HCT116 (cell line): ENCODE data around the gene CCNG1. TPM values are rescaled to one million over a fixed set of nuclear protein-coding genes. Genes with fewer than 3 reads are reported as not detected.

Source experiments
- ATAC-seq: fragments of 200-7000 bp; cut with Tn5 transposase; 2 replicates; pipeline ENCODE4 v1.9.1; 2020; ENCODE audit warnings: mild to moderate bottlenecking, moderate library complexity
- BruUV-seq: library from RNA; stranded (reverse); fragments of 400-500 nt; replicated peaks from 2 replicates; lab custom pipeline; 2021; lab: Mats Ljungman, UMichigan
- CTCF ChIA-PET: fragments of 300-600 bp; sonication (Branson Sonifier 250); formaldehyde crosslinking; loops from one replicate; lab custom pipeline; 2021; ENCODE audit warnings: antibody characterized with exemption; lab: Charles Lee
- POLR2A ChIA-PET: fragments of 300-600, 350-600 bp; sonication (Branson Sonifier 250); formaldehyde crosslinking; loops from one replicate; lab custom pipeline; 2021; ENCODE audit warnings: antibody characterized with exemption; lab: Charles Lee
- RAD21 ChIA-PET, 2 experiments: fragments of 300-600 bp; sonication (Branson Sonifier 250); formaldehyde crosslinking; loops; one replicate each; lab custom pipeline; 2023; ENCODE audit warnings: low total read pairs in 2 of 2; ENCODE audit not compliant: uncharacterized antibody in 2 of 2, unreplicated experiment in 2 of 2, low non-redundant PET in 1 of 2; lab: Charles Lee
- DNase-seq: peaks from one replicate; pipeline ENCODE4 v3.0.0-alpha.2; 2010; ENCODE audit warnings: low read depth, low spot score
- H2AFZ ChIP-seq: fragments of 200-600 bp; shearing (Covaris generic), sonication (generic); 2 replicates; pipeline ENCODE4 v1.6.1; 2017; ENCODE audit warnings: low read depth, mixed run types, mixed read lengths, antibody characterized with exemption, low read length; ENCODE audit not compliant: poor library complexity, severe bottlenecking
- H3K27ac ChIP-seq: 2 replicates; pipeline ENCODE4 v1.5.1; 2012; ENCODE audit warnings: low read depth, low read length
- H3K27me3 ChIP-seq: fragments of 200-600 bp; sonication (generic); 2 replicates; pipeline ENCODE4 v1.6.1; 2016; ENCODE audit warnings: mixed run types, low read length, mixed read lengths; ENCODE audit not compliant: insufficient read depth
- H3K36me3 ChIP-seq, 2 experiments: fragments of 200-500 bp in 1 of 2; fragments of 200-600 bp in 1 of 2; sonication (Bioruptor generic) in 1 of 2; sonication (generic) in 1 of 2; 2 replicates each; pipeline versions ENCODE4 v1.5.1 to v1.6.1; 2014 to 2016; ENCODE audit warnings: low read length in 2 of 2, inconsistent platforms in 1 of 2, mixed read lengths in 1 of 2, mixed run types in 1 of 2; ENCODE audit not compliant: insufficient read depth in 2 of 2, control insufficient read depth in 1 of 2
- H3K4me1 ChIP-seq, 2 experiments: fragments of 200-600 bp in 1 of 2; sonication (generic) in 1 of 2; 2 replicates each; pipeline versions ENCODE4 v1.5.1 to v1.6.1; 2012 to 2017; ENCODE audit warnings: low read length in 2 of 2, inconsistent platforms in 1 of 2, mild to moderate bottlenecking in 1 of 2, mixed read lengths in 1 of 2, mixed run types in 1 of 2, moderate library complexity in 1 of 2; ENCODE audit not compliant: insufficient read depth in 2 of 2, control insufficient read depth in 1 of 2
- H3K4me2 ChIP-seq: fragments of 200-600 bp; sonication (generic); 2 replicates; pipeline ENCODE4 v1.6.1; 2017; ENCODE audit warnings: mixed run types, low read length, mixed read lengths
- H3K4me3 ChIP-seq, 2 experiments: fragments of 200-600 bp in 1 of 2; sonication (generic) in 1 of 2; replicated peaks in 1 of 2; 2 replicates each; pipeline ENCODE4 v1.5.1; 2011 to 2016; ENCODE audit warnings: low read length in 2 of 2, control low read depth in 1 of 2, low read depth in 1 of 2, mild to moderate bottlenecking in 1 of 2, mixed read lengths in 1 of 2, mixed run types in 1 of 2
- H3K79me2 ChIP-seq: fragments of 200-600 bp; sonication (generic); 2 replicates; pipeline ENCODE4 v1.6.1; 2017; ENCODE audit warnings: mild to moderate bottlenecking, mixed run types, low read length, moderate library complexity, mixed read lengths; ENCODE audit not compliant: insufficient read depth
- H3K9ac ChIP-seq: fragments of 200-600 bp; sonication (generic); 2 replicates; pipeline ENCODE4 v1.6.1; 2016; ENCODE audit warnings: low read length, mixed read lengths
- H3K9me2 ChIP-seq: fragments of 200-600 bp; sonication (generic), shearing (Covaris generic); 2 replicates; pipeline ENCODE4 v1.6.1; 2017; ENCODE audit warnings: mixed run types, mild to moderate bottlenecking, moderate library complexity; ENCODE audit not compliant: insufficient read depth
- H3K9me3 ChIP-seq, 2 experiments: fragments of 200-500 bp in 1 of 2; fragments of 200-600 bp in 1 of 2; sonication (Bioruptor generic) in 1 of 2; sonication (generic) in 1 of 2; 2 replicates each; pipeline ENCODE4 v1.6.1; 2014 to 2017; ENCODE audit warnings: low read length in 2 of 2, mixed read lengths in 2 of 2, inconsistent platforms in 1 of 2, low read depth in 1 of 2, mild to moderate bottlenecking in 1 of 2, mixed run types in 1 of 2, moderate library complexity in 1 of 2; ENCODE audit not compliant: control insufficient read depth in 1 of 2, insufficient read depth in 1 of 2
- H4K20me1 ChIP-seq: fragments of 200-600 bp; sonication (generic), shearing (Covaris generic); 2 replicates; pipeline ENCODE4 v1.6.1; 2017; ENCODE audit warnings: mixed run types, mild to moderate bottlenecking, moderate library complexity; ENCODE audit not compliant: insufficient read depth
- CBX3 ChIP-seq: IDR thresholded peaks from 2 replicates; pipeline ENCODE4 v1.6.1; 2012; ENCODE audit warnings: low read depth
- CEBPB ChIP-seq: IDR thresholded peaks from 2 replicates; pipeline ENCODE4 v1.6.1; 2012; ENCODE audit warnings: low read depth
- CTCF ChIP-seq, 3 experiments: fragments of 200-600 bp in 1 of 3; sonication (generic) in 1 of 3; IDR thresholded peaks in 2 of 3; conservative IDR thresholded peaks in 1 of 3; 2 replicates each; pipeline ENCODE4 v1.5.1; 2012 to 2017; ENCODE audit warnings: low read depth in 2 of 3, low read length in 2 of 3, antibody characterized with exemption in 1 of 3, borderline replicate concordance in 1 of 3, control low read depth in 1 of 3, mild to moderate bottlenecking in 1 of 3, mixed read lengths in 1 of 3, mixed run types in 1 of 3, moderate library complexity in 1 of 3; ENCODE audit not compliant: insufficient read depth in 1 of 3
- FOSL1 ChIP-seq: IDR thresholded peaks from 2 replicates; pipeline ENCODE4 v1.6.1; 2012; ENCODE audit warnings: low read depth
- JUND ChIP-seq: IDR thresholded peaks from 2 replicates; pipeline ENCODE4 v1.6.1; 2012
- RAD21 ChIP-seq: IDR thresholded peaks from 2 replicates; pipeline ENCODE4 v1.6.1; 2012; ENCODE audit warnings: low read depth, mild to moderate bottlenecking
- SRF ChIP-seq: IDR thresholded peaks from 2 replicates; pipeline ENCODE4 v1.6.1; 2012; ENCODE audit warnings: low read depth
- TCF7L2 ChIP-seq: IDR thresholded peaks from 2 replicates; pipeline ENCODE4 v1.7.0; 2011; ENCODE audit warnings: borderline replicate concordance, inconsistent platforms; ENCODE audit not compliant: insufficient read depth, insufficient read length; ENCODE audit errors: extremely low read depth
- ZFX ChIP-seq: fragments of 450-650 bp; IDR thresholded peaks from 2 replicates; pipeline ENCODE4 v1.6.1; 2017
- ZNF274 ChIP-seq: fragments of 200-500 bp; sonication (Bioruptor generic); IDR thresholded peaks from 2 replicates; pipeline ENCODE4 v1.6.1; 2014; ENCODE audit warnings: mild to moderate bottlenecking, low read depth, low read length, inconsistent platforms
- intact Hi-C: fragments of 100-400 bp; cut with micrococcal nuclease; formaldehyde crosslinking; loops from 2 replicates; pipeline ENCODE4 v1.10.0; 2022
- total RNA-seq: library from RNA; stranded (reverse); gene quantifications from one replicate; pipeline ENCODE4 v1.2.1, GENCODE V29; 2021; ENCODE audit not compliant: unreplicated experiment

Gene CCNG1
- total RNA-seq, 1 experiment from 2014 or later = 176 TPM

DNA sequence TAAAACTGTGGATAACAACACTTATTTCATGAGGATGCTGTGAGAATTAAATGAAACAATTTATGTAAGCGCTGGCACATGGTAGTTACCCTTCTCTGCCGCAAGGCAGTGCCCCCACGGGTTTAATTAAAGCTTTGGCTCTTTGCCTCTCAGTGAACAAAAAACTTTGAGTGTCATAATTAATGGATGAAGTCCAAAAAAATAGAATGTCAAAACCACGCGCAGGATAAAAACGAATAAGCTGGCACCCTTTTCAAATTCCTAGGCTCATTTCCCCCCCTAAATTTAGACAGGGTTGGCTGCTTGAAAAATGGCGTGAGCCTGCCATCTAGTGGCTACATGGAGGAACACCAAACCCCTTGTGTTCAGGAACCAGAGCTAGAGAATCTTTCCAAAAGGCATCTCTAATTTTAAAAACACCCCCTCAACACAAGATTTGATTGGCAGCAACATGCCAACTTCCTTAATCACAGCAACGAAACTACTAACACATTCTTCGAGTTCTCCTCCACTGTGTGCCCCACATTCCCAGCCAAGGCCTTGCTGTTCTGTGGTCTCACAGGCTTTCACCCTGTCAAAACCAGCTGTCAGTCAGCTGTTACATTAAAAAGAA lies 29.0 kb upstream of the CCNG1 start:
- peak; percentile 42 for DNase-seq
- no peaks in the 10 kb centered on the region for H3K9me3 ChIP-seq
- H3K27ac ChIP-seq = no peak overlapping the region
- ChIA-PET CTCF (interaction anchor here (1.0 to 2.6 kb wide), 10 partner anchors 9 to 1199 kb away, joined by 3 to 22 read pairs (median 6); partner anchors contain the start of genes HMMR and NUDCD2), POLR2A (no interaction called here), RAD21 (interaction anchor here (0.6 to 1.0 kb wide), 3 partner anchors 102 to 1864 kb away, joined by 3 to 4 read pairs (median 3); no protein-coding TSS in a partner anchor)
- no peaks in the 10 kb centered on the region for H4K20me1 ChIP-seq
- no peaks in the 10 kb centered on the region for H3K36me3 ChIP-seq
- H3K27me3 ChIP-seq = no peaks in the 10 kb centered on the region
- no peak overlapping the region for H3K4me3 ChIP-seq
- no peak overlapping the region for H2AFZ ChIP-seq
- no TSS peak for BruUV-seq
- intact Hi-C loops = loop anchor here (1.0 to 10.0 kb wide), 6 partner anchors 62 to 1864 kb away; partner anchors contain the start of gene GABRB2
- H3K4me2 ChIP-seq = peak overlapping the region; percentile 22; the same call in 1 of the 2 replicates
- TF ChIP-seq RAD21 (peak; percentile 83), FOSL1 (no peak), CTCF (IDR thresholded peaks at IDR 0.05 in 2 of 3, conservative IDR thresholded peaks at IDR 0.05 in 1 of 3; ENCODE audit: borderline replicate concordance in 1 of 3, insufficient read depth in 1 of 3, low read depth in 2 of 3, low read length in 2 of 3) (peak; percentile 79 to 97 (median 88))
- ATAC-seq = peak; percentile 95
- H3K4me1 ChIP-seq = no peaks in the 10 kb centered on the region
- no peaks in the 10 kb centered on the region for H3K9me2 ChIP-seq
- H3K79me2 ChIP-seq = no peaks in the 10 kb centered on the region
- no peak overlapping the region for H3K9ac ChIP-seq

- ChIA-PET CTCF (interaction anchor here (0.5 to 2.6 kb wide), 9 partner anchors 10 to 330 kb away, joined by 3 to 22 read pairs (median 6); partner anchors contain the start of genes HMMR and NUDCD2), POLR2A (no interaction called here), RAD21 (no interaction called here)
- Histone ChIP-seq H3K4me1 (no peaks in the 10 kb centered on the region), H3K9ac (no peak overlapping the region), H3K9me3 (no peaks in the 10 kb centered on the region), H2AFZ (no peak overlapping the region), H3K9me2 (no peaks in the 10 kb centered on the region), H3K4me3 (no peak overlapping the region), H4K20me1 (no peaks in the 10 kb centered on the region), H3K27me3 (0 out of 2 replicates have a peak, but pooled peaks cover 3% of the 10 kb centered on the region), H3K79me2 (no peaks in the 10 kb centered on the region), H3K36me3 (no peaks in the 10 kb centered on the region), H3K27ac (no peak overlapping the region), H3K4me2 (no peak overlapping the region)
- intact Hi-C loops = loop anchor here (2.0 to 10.0 kb wide), 5 partner anchors 63 to 1865 kb away; partner anchors contain the start of gene GABRB2
- TF ChIP-seq JUND (no peak), SRF (no peak), ZFX (no peak), CEBPB (no peak), TCF7L2 (no peak), FOSL1 (no peak), CBX3 (no peak), CTCF (IDR thresholded peaks at IDR 0.05 in 2 of 3, conservative IDR thresholded peaks at IDR 0.05 in 1 of 3; ENCODE audit: borderline replicate concordance in 1 of 3, insufficient read depth in 1 of 3, low read depth in 2 of 3, low read length in 2 of 3) (no peak), ZNF274 (no peak)
- DNase-seq (no peak), ATAC-seq (no peak)
- BruUV-seq = no TSS peak
Observed at GRCh38 chr5:163409384-163409783, 28.0 kb upstream of the CCNG1 start.
